Ureter (tissue), 1 donor: ENCODE results near the gene PKMYT1. TPM values are rescaled to one million over a fixed set of nuclear protein-coding genes. Genes with fewer than 3 reads are reported as not detected.

Experiments
- DNase-seq: peaks from one replicate; pipeline ENCODE4 v3.0.0-alpha.2; 2020; ENCODE audit warnings: low spot score
- total RNA-seq: library from RNA; stranded (reverse); gene quantifications from one replicate; pipeline ENCODE4 v1.2.4, GENCODE V29; 2023
- donor health status: DM: yes; HTN: yes; CAD: no.

Gene PKMYT1
- total RNA-seq, 1 donor from 2014 or later, result 2.2 TPM

DNA sequence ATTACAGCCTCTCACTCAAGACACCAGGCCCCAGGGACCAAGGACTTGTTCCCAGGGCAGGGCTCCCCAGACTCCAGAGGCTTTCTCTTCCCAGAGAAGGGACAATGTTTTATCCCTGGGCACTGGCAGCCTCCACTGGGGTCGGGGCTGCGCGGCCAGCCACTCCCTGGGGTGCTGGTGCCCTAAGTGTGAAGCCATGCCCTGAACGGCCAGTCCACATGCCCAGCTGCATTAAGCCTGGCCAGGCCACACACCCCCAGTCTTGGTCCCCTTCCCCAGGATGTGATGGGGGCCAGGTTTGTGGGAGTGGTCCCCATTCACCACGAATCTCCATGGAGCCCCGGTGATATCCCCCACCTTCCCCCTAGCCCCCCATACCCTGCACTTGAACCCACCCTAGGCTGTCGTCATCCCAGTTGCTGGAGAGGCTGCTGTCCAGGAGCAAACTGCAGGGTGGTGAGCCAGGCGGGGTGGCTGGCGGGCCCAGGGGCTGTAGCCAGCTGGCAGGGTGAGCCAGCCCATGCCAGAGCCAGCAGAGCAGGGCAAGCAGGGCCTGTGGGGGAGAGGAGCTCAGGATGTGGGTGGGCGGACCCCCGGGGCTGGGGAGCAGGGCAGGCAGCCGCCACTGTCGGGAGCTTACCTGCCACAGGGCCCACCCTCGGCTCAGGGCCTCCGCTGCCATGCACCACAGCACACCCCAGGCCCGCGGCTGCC, 6.5 kb downstream of the PKMYT1 start:
- DNase-seq, result no peak

DNA sequence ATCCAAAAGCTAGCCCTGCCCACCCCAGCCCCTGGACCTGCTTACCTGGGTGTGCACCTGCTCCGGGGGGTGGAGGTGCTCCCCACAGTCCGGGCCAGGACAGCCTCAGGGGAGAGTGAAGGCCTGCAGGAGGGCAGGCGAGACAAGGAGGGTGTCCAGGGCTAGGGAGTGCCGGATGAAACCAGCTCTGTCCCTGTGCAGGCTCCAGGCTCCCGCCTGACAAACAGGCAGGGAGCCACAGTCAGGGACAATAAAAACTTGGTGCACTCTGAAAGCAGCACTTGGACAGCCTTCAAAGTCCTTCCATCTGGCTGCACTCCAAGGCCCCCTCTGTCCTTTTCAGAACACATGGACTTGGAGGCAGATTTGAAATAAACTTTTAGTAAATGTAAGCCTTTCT, 7.2 kb downstream of the PKMYT1 start:
- DNase-seq, result no peak

DNA sequence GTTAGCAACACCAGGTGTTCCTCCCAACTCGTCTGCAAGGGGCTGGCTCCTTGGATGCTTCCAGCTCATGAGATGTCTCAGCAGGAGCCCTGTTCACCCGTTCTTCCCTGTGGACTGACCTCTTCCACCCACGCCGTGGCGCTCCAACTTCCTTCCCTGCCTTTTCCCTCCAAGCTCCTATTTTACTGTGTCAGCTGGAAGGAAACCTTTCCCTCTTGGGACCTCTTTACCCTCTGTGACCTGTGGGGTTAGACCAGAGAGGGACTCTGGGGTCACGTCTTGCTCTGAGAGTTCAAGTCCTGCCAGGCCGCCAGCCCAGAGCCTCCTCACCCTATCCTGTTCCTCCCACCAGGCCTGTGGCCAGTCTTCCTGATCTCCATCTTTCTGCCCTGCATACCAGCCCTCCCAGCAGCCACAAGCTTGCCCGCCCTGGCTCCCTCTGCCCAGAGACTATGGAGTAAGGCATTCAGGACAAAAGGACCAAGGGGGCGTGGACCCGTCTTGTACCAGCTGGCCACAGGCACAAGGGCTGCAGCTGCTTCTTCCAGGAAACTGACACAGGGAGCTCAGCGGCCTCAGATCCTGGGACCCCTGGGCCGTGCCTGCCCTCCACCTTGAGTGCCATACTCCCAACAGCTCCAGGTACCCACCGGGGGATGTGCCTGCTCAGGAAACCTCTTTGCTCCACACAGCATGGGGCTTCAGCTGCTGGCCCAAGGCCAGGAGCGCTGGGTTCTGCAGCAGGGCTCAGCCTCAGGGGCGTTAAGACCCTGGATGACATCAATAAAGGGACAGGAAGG, 8.1 kb downstream of the PKMYT1 start:
- no peak for DNase-seq

DNA sequence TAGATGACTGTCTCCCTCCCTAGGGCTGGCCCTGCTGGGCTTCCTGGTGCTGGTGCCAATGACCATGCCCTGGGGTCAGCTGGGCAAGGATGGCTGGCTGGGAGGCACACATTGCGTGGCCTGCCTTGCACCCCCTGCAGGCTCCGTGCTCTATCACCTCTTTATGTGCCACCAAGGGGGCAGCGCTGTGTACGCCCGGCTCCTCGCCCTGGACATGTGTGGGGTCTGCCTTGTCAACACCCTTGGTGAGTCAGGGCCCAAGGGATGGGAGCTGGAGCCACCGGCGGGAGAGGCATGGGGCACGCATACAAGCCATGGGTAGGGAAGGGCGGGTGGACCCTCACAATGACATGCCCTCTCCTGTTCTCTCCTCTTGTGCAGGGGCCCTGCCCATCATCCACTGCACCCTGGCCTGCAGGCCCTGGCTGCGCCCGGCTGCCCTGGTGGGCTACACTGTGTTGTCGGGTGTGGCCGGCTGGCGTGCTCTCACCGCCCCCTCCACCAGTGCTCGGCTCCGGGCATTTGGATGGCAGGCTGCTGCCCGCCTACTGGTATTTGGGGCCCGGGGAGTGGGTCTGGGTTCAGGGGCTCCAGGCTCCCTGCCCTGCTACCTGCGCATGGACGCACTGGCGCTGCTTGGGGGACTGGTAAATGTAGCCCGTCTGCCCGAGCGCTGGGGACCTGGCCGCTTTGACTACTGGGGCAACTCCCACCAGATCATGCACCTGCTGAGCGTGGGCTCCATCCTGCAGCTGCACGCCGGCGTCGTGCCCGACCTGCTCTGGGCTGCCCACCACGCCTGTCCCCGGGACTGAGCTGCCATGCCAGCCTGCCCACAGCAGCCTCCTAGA, 8.9 kb downstream of the PKMYT1 start:
- DNase-seq, result no peak

DNA sequence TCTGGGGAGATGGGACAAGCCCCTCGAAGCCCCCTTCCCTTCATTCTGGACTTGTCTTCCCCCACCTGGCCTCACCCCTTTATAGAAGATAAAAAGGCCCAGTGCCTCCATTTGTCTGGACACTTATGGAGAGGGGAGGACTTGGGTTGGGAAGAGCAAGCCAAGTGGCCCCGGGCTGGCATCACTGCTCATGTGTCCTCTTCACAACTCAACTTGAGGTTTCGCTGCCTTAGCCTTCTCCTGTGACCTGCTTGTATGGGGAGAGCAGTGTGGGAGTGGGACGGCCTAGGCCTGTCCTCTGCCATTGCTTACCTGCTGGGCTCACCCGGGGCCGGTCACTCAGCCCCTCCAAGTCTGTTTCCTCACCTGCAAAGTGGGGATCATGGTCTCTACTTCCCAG, 9.7 kb downstream of the PKMYT1 start:
- no peak for DNase-seq

DNA sequence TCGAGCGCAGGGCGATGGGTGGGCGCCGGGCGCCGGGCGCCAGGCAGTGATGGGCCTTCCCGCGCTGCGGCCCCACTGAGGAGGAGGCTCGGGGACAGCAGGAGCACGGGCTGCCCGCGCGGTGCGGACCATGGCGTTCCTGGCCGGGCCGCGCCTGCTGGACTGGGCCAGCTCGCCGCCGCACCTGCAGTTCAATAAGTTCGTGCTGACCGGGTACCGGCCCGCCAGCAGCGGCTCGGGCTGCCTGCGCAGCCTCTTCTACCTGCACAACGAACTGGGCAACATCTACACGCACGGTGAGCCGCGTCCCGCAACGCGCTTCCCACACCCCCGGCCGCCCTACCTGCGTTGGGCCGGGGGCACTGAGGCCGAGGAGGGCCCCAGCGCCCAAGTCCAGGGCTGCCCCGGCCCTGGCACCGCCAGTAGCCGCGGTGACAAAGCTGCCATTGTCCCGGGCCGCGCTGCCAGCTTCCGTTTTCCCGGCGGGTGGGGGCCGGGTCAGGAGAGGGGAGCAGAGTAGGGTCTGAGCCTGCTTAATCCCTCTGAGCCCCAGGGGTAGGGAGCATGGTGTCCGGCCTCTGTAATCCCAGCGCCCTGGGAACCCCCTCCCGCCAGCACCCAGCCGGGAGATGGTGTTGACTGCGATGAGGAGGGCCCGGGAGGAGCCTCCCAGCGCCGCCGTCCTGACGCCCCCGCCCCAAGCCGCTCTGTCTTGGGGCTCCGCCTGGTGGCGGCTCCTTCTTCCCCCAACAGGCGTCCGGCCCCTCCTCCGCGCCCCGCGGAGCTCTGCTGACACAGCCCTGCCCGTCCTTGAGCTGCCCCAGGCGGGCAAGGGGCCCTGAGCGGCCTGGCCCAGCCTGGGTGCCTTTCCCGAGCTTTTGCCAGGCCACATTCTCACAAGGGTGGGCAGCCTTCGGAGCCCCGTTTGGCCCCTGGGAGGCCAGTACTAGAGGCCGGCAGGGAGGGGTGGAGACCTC, 10.4 kb downstream of the PKMYT1 start:
- no peak for DNase-seq

DNA sequence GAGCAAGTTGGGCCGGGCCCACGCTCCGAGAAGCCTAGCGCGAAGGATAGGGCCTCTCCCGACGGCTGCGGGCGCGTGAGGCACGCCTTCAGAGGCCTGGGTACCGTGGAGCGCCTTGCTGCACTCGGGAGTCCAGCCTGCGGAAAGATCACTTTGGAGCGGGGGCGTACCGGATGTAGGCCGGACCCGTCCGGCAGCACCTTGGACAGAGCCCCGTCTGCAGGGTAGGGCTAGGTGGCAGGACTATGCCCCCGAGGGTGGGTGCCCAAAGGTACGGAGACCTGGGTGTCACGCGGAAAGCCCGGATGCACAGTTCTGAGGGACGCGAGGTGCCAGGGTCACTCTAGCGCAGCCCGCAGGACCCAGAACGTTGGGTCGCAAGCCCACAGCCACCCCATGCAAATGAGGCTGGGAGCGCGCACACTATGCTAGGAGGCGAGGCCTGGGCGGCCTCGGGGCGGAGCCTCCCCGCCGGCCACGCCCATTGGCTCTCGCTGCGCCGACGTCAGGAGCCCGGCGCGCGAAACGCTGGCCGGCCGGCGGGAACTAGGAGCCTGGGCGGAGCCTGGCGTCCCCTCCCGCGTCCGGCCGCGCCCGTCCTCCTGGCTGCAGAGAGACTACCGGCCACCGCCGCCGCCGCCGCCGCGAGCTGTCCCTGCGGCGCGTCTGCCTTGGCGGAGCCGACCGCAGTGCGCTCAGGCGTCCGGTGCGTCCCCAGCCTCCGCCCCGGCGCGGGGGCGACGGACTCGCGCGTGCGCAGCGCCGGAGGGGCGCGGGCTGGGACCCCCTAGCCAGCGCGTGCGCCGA, 11.3 kb downstream of the PKMYT1 start, which contains the start of gene PAQR4:
TSS of gene PAQR4 (plus strand) at position 611 of the 807 bp plus-strand sequence. CDS start 327 bp downstream, outside the sequence.
- peak; percentile 80 for DNase-seq

DNA sequence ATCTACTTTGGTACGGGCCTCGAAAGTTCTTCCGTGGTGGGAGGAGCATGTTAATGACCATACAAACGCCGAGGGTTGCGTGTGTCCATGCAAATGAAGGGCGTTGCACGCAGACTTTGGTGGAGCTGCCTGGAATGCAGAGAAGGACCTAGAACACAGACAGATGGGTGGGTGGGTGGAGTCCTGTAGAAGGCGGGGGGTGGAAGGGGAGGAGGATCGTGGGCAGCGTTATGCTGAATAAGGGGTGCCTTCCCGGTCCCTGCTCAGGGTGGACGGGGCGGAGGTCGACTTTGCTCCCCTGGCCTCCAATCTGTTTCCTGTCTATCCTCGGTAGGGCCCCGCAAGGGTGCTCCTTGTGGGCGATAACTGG, 11.9 kb downstream of the PKMYT1 start:
- DNase-seq, result no peak

DNA sequence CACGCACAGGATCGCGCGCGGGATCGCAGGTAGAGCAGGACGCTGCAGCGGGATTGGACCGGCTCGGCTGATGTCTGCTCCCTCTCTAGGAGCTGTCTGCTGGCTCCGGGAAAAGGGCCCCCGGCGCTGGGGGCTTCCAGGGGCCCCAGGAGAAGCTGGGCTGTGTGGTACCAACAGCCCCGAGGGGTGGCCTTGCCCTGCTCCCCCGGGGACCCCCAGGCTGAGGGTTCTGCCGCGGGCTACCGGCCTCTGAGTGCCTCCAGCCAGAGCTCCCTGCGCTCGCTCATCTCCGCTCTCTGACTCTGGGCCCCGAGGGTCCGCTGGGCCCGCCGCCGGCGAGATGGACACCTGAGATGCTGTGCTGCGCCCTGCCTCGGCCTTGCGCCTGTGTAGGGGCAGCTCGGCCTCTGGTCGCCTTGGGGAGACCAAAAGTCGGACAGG, 12.5 kb downstream of the PKMYT1 start:
- DNase-seq, result no peak

DNA sequence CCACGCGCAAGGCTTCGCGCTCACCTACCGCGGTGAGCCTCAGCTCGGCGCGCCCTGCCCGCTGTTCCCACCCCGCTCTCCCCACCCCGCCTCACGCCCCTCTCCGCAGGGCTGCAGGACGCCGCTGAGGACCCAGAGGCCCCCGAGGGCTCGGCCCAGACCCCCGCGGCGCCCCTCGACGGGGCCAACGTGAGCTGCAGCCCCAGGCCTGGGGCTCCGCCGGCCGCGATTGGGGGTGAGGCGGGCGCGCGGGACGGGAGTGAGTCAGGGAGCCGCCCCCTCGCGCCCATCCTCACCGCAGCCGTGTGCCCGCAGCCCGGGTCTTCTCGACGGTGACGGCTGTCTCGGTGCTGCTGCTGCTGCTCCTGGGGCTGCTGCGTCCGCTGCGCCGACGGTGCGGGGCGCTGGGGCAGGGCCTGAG, 13.0 kb downstream of the PKMYT1 start:
- no peak for DNase-seq

DNA sequence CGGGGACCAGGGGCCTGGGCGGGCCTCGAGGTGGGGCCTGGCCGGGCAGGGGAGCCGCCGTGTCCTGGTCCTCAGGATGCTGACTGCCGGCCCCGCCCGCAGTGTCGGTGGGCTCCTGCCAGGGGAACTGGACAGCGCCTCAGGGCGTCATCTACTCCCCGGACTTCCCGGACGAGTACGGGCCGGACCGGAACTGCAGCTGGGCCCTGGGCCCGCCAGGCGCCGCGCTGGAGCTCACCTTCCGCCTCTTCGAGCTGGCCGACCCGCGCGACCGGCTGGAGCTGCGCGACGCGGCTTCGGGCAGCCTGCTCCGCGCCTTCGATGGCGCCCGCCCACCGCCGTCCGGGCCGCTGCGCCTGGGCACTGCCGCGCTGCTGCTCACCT, 13.4 kb downstream of the PKMYT1 start:
- no peak for DNase-seq

DNA sequence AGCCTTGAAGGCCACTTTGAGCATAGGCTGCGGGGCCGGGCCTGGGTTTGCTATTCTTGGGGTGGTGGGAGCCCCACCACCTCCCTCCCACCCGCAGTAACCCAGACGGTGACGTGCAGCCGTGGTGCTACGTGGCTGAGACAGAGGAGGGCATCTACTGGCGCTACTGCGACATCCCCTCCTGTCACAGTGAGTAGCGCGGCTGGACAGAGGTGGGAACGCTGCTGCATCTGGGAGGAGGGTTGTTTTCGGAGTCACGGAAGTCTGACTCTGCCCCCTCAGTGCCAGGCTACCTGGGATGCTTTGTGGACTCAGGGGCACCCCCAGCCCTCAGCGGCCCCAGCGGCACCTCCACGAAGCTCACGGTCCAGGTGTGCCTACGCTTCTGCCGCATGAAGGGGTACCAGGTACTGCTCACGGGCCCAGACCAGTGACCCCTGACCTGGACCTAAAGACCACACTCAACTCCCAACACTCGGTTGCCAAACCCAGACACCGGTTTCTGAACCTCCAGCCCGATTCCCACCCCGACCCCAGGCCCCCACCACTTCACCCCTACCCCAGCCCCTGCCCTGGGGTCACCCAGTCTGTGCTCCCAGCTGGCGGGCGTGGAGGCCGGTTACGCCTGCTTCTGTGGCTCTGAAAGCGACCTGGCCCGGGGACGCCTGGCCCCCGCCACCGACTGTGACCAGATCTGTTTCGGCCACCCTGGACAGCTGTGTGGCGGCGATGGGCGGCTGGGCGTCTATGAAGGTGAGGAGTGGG, 14.0 kb downstream of the PKMYT1 start:
- no peak for DNase-seq

DNA sequence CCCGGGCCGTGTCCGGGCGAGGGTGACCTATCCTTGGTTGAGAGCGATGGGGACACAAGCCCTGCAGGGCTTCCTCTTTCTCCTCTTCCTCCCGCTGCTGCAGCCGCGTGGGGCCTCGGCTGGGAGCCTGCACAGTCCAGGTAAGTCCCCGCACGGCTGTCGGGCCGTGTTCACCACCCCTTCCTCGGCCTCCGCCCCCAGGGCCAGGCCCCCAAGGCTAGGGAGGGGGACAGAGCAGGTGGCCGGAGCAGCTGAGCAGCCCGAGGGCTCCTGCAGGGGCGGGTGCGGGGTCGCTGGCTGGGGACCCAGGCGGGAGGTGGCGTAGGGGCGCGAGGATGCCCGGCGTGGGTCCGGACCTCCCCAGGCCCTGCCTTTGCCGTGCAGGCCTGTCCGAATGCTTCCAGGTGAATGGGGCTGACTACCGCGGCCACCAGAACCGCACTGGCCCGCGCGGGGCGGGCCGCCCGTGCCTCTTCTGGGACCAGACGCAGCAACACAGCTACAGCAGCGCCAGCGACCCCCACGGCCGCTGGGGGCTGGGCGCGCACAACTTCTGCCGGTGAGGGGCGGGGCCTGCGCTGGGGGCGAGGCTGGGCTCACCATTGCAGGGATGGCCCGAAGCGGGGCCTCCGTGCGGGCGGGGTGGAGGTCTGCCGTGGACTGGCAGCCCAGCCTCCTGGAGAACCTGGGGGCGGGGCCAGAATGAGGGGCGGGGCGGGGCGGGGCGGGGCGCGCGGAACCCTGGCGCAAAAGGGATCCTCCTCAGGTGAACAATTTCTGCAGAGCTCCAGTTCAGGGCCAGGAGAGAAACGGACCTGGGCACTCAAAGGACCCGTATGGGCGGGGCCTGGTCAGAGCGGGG, 15.5 kb downstream of the PKMYT1 start:
- no peak for DNase-seq

DNA sequence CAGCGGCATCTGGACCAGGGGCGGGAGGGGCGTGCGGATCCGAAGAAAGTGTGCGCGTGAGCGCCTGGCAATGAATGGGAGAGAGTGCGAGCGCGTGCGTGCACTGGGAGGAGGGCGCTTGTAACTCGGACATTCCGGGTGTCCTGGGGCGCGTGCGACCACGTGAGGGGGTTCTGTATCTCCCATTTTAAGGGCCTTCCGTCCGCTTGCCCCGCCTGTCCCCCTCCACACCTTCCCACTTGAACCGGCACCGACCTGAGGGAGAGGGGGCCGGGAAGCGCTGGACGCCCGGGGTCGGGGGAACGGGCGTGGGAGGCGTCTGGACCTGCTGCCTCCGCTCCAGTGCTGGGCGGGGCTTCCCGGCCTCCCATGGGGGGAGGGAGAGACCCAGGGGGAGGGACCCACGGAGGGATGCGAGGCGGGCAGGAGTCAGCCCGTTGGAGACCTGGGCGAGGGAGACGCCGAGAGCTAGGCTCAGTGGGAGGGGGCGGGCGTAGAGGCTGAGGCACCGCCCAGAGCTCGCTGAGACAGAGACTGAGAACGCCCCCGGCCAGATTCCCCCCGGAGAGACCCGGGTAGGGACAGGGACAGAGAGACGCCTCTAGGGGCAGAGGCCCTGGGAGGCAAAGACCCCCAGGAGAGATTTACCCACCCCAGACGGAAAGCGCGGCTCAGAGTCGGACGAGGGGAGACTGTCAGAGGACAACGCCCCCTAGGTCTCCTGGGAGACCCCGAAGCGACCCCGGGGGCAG, 16.3 kb downstream of the PKMYT1 start, which contains the start of gene KREMEN2:
TSS of gene KREMEN2 (plus strand) at position 553 of the 752 bp plus-strand sequence. CDS start 246 bp downstream, outside the sequence.
- no peak for DNase-seq

DNA sequence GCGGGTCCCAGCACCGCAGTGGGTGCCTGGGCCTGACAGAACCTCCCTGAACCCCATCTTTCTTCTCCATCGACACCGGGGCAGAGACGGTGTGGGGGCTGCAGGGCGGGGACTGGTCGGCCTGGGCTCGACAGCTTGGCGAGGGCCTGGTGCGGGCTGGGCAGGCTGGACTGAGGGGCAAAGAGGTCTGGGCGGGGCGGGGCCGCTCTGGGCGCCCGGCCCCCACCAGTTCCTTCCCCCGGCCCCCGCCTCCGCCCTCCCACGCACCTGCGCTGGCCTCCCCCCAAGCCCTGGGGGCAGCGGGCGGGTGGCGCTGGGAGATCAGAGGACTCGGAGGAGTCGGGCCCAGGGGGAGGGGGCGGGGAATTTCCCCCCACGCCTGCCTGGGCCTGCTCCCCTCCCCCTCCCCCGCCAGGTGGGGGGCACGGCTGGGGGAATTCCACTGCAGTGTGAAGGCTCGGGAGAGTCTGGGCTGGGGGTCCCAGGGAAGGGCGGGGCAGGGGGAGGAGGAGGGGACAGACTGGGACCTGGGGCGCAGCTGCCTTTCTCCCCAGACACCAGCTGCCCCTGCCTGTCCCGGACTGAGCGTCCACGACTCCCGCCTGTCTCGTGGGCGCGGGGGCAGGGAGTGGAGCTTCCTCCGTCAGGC, 17.0 kb downstream of the PKMYT1 start:
- DNase-seq, result no peak

DNA sequence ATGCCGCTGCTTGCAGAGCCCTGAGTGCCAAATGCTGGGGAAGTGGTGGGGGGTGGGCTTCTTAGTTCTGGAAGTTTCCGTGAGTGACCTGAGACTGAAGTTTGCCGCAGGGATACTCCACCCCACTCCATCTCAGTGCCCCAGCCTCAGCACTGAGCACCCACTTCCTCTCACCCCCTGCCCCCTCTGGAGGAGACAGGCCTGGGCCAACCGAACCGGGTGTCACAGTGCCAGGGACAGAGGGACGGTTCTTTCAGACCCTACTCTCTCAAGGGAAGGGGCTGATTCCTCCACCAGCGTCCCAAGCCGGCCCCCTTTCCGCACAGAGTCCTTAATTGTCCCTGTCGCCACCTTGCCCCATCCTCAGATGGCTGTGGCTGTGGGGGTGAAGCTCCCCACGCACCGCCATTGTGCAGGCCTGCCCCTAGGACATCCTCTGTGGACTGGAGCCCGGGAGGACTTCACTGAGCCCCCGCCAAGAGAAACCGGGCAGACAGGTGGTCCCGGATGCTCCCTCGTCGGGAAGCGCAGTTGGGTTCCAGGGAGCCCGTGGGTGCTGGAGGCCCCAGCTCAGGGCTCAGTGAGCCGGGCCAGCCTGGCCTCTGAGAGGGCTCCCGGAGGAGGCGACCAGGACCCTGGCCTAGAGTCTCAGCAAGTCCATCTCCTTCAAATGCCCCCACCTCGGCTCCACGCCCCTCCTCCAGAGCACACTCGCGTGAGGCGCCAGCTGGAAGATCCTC, 17.7 kb downstream of the PKMYT1 start:
- DNase-seq, result no peak
